MM.1S (cell line): Measurements from ENCODE around the gene DIP2C.
"Not testable (repeated sequence)": the region's sequence is repeated elsewhere in the genome, so short reads cannot be mapped to it uniquely, and the experiment has no call there.

ENCODE experiments used
- DNase-seq: peaks from one replicate; pipeline ENCODE4 v3.0.0-alpha.2; 2015
- H2AFZ ChIP-seq: fragments of 300-600 bp; sonication (generic); 2 replicates; pipeline ENCODE4 v1.6.0; 2016; ENCODE audit warnings: antibody characterized with exemption, low read length
- H3F3A ChIP-seq: fragments of 300-600 bp; sonication (generic); 2 replicates; pipeline ENCODE4 v1.6.1; 2016; ENCODE audit warnings: mild to moderate bottlenecking, antibody characterized with exemption, low read length, moderate library complexity, mixed read lengths; ENCODE audit not compliant: insufficient read depth
- H3K27ac ChIP-seq: fragments of 300-600 bp; sonication (generic); 2 replicates; pipeline ENCODE4 v1.5.1; 2016; ENCODE audit warnings: mild to moderate bottlenecking, low read length
- H3K27me3 ChIP-seq: fragments of 300-600 bp; sonication (generic); replicated peaks from 2 replicates; pipeline ENCODE4 v1.6.0; 2016; ENCODE audit warnings: low read length; ENCODE audit not compliant: insufficient read depth
- H3K36me3 ChIP-seq: fragments of 300-600 bp; sonication (generic); replicated peaks from 2 replicates; pipeline ENCODE4 v1.6.1; 2016; ENCODE audit warnings: mild to moderate bottlenecking, low read length, mixed read lengths; ENCODE audit not compliant: insufficient read depth
- H3K4me1 ChIP-seq: fragments of 300-600 bp; sonication (generic); 2 replicates; pipeline ENCODE4 v1.6.1; 2016; ENCODE audit warnings: low read length, mixed read lengths
- H3K4me2 ChIP-seq: fragments of 300-600 bp; sonication (generic); 2 replicates; pipeline ENCODE4 v1.6.0; 2016; ENCODE audit warnings: low read depth, low read length
- H3K4me3 ChIP-seq: fragments of 300-600 bp; sonication (generic); 2 replicates; pipeline ENCODE4 v1.5.1; 2016; ENCODE audit warnings: low read length, mixed read lengths
- H3K79me2 ChIP-seq: fragments of 300-600 bp; sonication (generic); 2 replicates; pipeline ENCODE4 v1.6.1; 2016; ENCODE audit warnings: mixed run types, low read length, mixed read lengths
- H3K9ac ChIP-seq: fragments of 300-600 bp; sonication (generic); 2 replicates; pipeline ENCODE4 v1.6.1; 2016; ENCODE audit warnings: low read length, mixed read lengths
- H3K9me2 ChIP-seq: fragments of 300-600 bp; sonication (generic); replicated peaks from 2 replicates; pipeline ENCODE4 v1.6.1; 2016; ENCODE audit warnings: mild to moderate bottlenecking, low read length, mixed read lengths; ENCODE audit not compliant: insufficient read depth
- H3K9me3 ChIP-seq: fragments of 300-600 bp; sonication (generic); replicated peaks from 2 replicates; pipeline ENCODE4 v1.6.1; 2016; ENCODE audit warnings: mild to moderate bottlenecking, low read length, mixed read lengths; ENCODE audit not compliant: insufficient read depth
- H4K20me1 ChIP-seq: fragments of 300-600 bp; sonication (generic); 2 replicates; pipeline ENCODE4 v1.6.1; 2016; ENCODE audit warnings: mild to moderate bottlenecking, low read length, moderate library complexity, mixed read lengths; ENCODE audit not compliant: insufficient read depth
- CTCF ChIP-seq: fragments of 300-600 bp; sonication (generic); IDR thresholded peaks from 2 replicates; pipeline ENCODE4 v1.5.1; 2016; ENCODE audit warnings: antibody characterized with exemption, low read length, mixed read lengths
- EZH2 ChIP-seq: fragments of 300-600 bp; sonication (generic); optimal IDR thresholded peaks from 2 replicates; pipeline ENCODE3; 2017; ENCODE audit warnings: low read depth, mild to moderate bottlenecking, antibody characterized with exemption, low read length, mixed read lengths
- EZH2phosphoT487 ChIP-seq: fragments of 300-600 bp; sonication (generic); IDR thresholded peaks from 2 replicates; pipeline ENCODE4 v1.6.1; 2018; ENCODE audit warnings: antibody characterized with exemption, low read length

Gene DIP2C

GRCh38 chr10:269440-270074 is 419.9 kb downstream of the DIP2C start:
- Histone ChIP-seq H3K4me1 (no peaks in the 10 kb centered on the region), H3K27ac (no peak overlapping the region), H3K4me2 (no peak overlapping the region), H3K9me3 (no peaks in the 10 kb centered on the region), H4K20me1 (no peaks in the 10 kb centered on the region), H2AFZ (no peak overlapping the region), H3K27me3 (no peaks in the 10 kb centered on the region), H3K4me3 (no peak overlapping the region), H3K9ac (no peak overlapping the region), H3F3A (no peaks in the 10 kb centered on the region), H3K79me2 (no peaks in the 10 kb centered on the region), H3K36me3 (no peaks in the 10 kb centered on the region), H3K9me2 (no peaks in the 10 kb centered on the region)
- DNase-seq: no peak
- no peak for TF ChIP-seq CTCF
- no peak for TF ChIP-seq EZH2phosphoT487
- no peak for TF ChIP-seq EZH2

GRCh38 chr10:267705-268104 is 421.8 kb downstream of the DIP2C start:
- Histone ChIP-seq H3K79me2 (no peaks in the 10 kb centered on the region), H3K4me2 (no peak overlapping the region), H3K9me2 (no peaks in the 10 kb centered on the region), H3K4me1 (no peaks in the 10 kb centered on the region), H2AFZ (no peak overlapping the region), H3F3A (no peaks in the 10 kb centered on the region), H3K27ac (no peak overlapping the region), H3K9me3 (no peaks in the 10 kb centered on the region), H4K20me1 (no peaks in the 10 kb centered on the region), H3K27me3 (no peaks in the 10 kb centered on the region), H3K4me3 (no peak overlapping the region), H3K9ac (no peak overlapping the region), H3K36me3 (no peaks in the 10 kb centered on the region)
- DNase-seq: no peak
- TF ChIP-seq CTCF: no peak
- no peak for TF ChIP-seq EZH2phosphoT487
- TF ChIP-seq EZH2: no peak

GRCh38 chr10:266974-267425 is 422.5 kb downstream of the DIP2C start:
- Histone ChIP-seq H3K79me2 (no peaks in the 10 kb centered on the region), H3K9ac (no peak overlapping the region), H4K20me1 (no peaks in the 10 kb centered on the region), H3K27me3 (no peaks in the 10 kb centered on the region), H3K9me3 (no peaks in the 10 kb centered on the region), H2AFZ (no peak overlapping the region), H3F3A (no peaks in the 10 kb centered on the region), H3K36me3 (no peaks in the 10 kb centered on the region), H3K4me1 (no peaks in the 10 kb centered on the region), H3K9me2 (no peaks in the 10 kb centered on the region), H3K4me3 (no peak overlapping the region), H3K27ac (no peak overlapping the region), H3K4me2 (no peak overlapping the region)
- TF ChIP-seq CTCF (no peak), EZH2phosphoT487 (no peak), EZH2 (no peak)
- DNase-seq: no peak

GRCh38 chr10:265816-266588 is 423.5 kb downstream of the DIP2C start:
- H3K27ac ChIP-seq, H3K4me1 ChIP-seq, H3K4me2 ChIP-seq, H3K9ac ChIP-seq, H3F3A ChIP-seq, H3K27me3 ChIP-seq, H3K9me3 ChIP-seq, H3K4me3 ChIP-seq, H2AFZ ChIP-seq, H3K36me3 ChIP-seq, H3K79me2 ChIP-seq, H4K20me1 ChIP-seq, H3K9me2 ChIP-seq, DNase-seq: not testable (repeated sequence)

GRCh38 chr10:265074-265440 is 424.4 kb downstream of the DIP2C start:
- H3K27ac ChIP-seq: not testable (repeated sequence)

More at GRCh38 chr10:265074-265440, 424.4 kb downstream of the DIP2C start:
- H3K4me3 ChIP-seq, H3F3A ChIP-seq, DNase-seq, H3K36me3 ChIP-seq, H4K20me1 ChIP-seq, H3K79me2 ChIP-seq, H3K9me3 ChIP-seq, H3K9ac ChIP-seq, H3K9me2 ChIP-seq, H3K27me3 ChIP-seq, H3K4me2 ChIP-seq, H2AFZ ChIP-seq, H3K4me1 ChIP-seq: not testable (repeated sequence)
